Calu3 (cell line): ENCODE measurements around the gene NAA10. TPM values are rescaled to one million over a fixed set of nuclear protein-coding genes. Genes with fewer than 3 reads are reported as not detected.

Source experiments
- BruUV-seq: library from RNA; stranded (reverse); fragments of 400-500 nt; replicated peaks from 2 replicates; lab custom pipeline; 2021; lab: Mats Ljungman, UMichigan
- CTCF ChIA-PET: fragments of 300-600 bp; sonication (Branson Sonifier 250); formaldehyde crosslinking; loops from one replicate; lab custom pipeline; 2022; ENCODE audit warnings: antibody characterized with exemption; lab: Charles Lee
- DNase-seq: peaks from one replicate; pipeline ENCODE4 v3.0.0; 2022
- H3K27ac Mint-ChIP-seq: one replicate; pipeline ENCODE4 v1.8.0; 2022; ENCODE audit warnings: mixed read lengths; ENCODE audit not compliant: unreplicated experiment
- H3K27me3 Mint-ChIP-seq: one replicate; pipeline ENCODE4 v1.8.0; 2022; ENCODE audit warnings: mixed read lengths; ENCODE audit not compliant: unreplicated experiment
- H3K36me3 Mint-ChIP-seq: one replicate; pipeline ENCODE4 v1.8.0; 2022; ENCODE audit warnings: mild to moderate bottlenecking, moderate library complexity, mixed read lengths; ENCODE audit not compliant: insufficient read depth, unreplicated experiment
- H3K4me1 Mint-ChIP-seq: one replicate; pipeline ENCODE4 v1.8.0; 2022; ENCODE audit warnings: mild to moderate bottlenecking, low read depth, mixed read lengths; ENCODE audit not compliant: unreplicated experiment
- H3K4me3 Mint-ChIP-seq: one replicate; pipeline ENCODE4 v1.8.0; 2022; ENCODE audit warnings: mild to moderate bottlenecking, low read depth, moderate library complexity, mixed read lengths; ENCODE audit not compliant: unreplicated experiment
- H3K9me3 Mint-ChIP-seq: one replicate; pipeline ENCODE4 v1.8.0; 2022; ENCODE audit warnings: low read depth, mixed read lengths; ENCODE audit not compliant: unreplicated experiment
- CTCF ChIP-seq: fragments of 200-600 bp; IDR thresholded peaks from one replicate; pipeline ENCODE4 v1.8.0; 2022; ENCODE audit warnings: antibody characterized with exemption; ENCODE audit not compliant: unreplicated experiment
- intact Hi-C: fragments of 100-400 bp; cut with micrococcal nuclease; formaldehyde crosslinking; loops from one replicate; pipeline ENCODE4 v1.10.0; 2022; ENCODE audit not compliant: unreplicated experiment
- total RNA-seq: library from RNA; stranded (reverse); gene quantifications from 2 replicates; pipeline ENCODE4 v1.2.3, GENCODE V29; 2022

Gene NAA10
- total RNA-seq, 1 experiment from 2014 or later = 139 TPM

GRCh38 chrX:153926552-153926857 lies 8.3 kb downstream of the NAA10 start:
- CTCF ChIA-PET = interaction anchor here (1.1 kb wide), 1 partner anchor 21 kb away, joined by 4 read pairs; no protein-coding TSS in a partner anchor
- no TSS peak for BruUV-seq
- peaks cover 8% of the 10 kb centered on the region for H3K4me1 Mint-ChIP-seq
- intact Hi-C loops = no loop called here
- peaks cover 33% of the 10 kb centered on the region for H3K36me3 Mint-ChIP-seq
- peaks cover 14% of the 10 kb centered on the region for H3K27me3 Mint-ChIP-seq
- no peak for TF ChIP-seq CTCF
- peak overlapping the region; percentile 70 for H3K4me3 Mint-ChIP-seq
- no peak for DNase-seq
- H3K9me3 Mint-ChIP-seq = no peaks in the 10 kb centered on the region
- H3K27ac Mint-ChIP-seq = no peak overlapping the region

GRCh38 chrX:153925739-153926551 lies 8.9 kb downstream of the NAA10 start, which contains the start of gene ARHGAP4:
TSS of gene ARHGAP4 (minus strand) at chrX:153926264. CDS start at chrX:153926202, 62 bp downstream.
- no peak for DNase-seq
- no TSS peak for BruUV-seq
- peaks cover 8% of the 10 kb centered on the region for H3K4me1 Mint-ChIP-seq
- H3K27me3 Mint-ChIP-seq = peaks cover 17% of the 10 kb centered on the region
- peak within 1 kb of the TSS; percentile 45 for H3K27ac Mint-ChIP-seq
- H3K4me3 Mint-ChIP-seq = peak within 1 kb of the TSS; percentile 70
- TF ChIP-seq CTCF = no peak
- peaks cover 28% of the 10 kb centered on the region for H3K36me3 Mint-ChIP-seq
- H3K9me3 Mint-ChIP-seq = no peaks in the 10 kb centered on the region
- CTCF ChIA-PET = interaction anchor here (1.1 kb wide), 1 partner anchor 21 kb away, joined by 4 read pairs; no protein-coding TSS in a partner anchor
- intact Hi-C loops = no loop called here

GRCh38 chrX:153925387-153925738 lies 9.5 kb downstream of the NAA10 start:
- H3K27me3 Mint-ChIP-seq = peaks cover 23% of the 10 kb centered on the region
- intact Hi-C loops = no loop called here
- BruUV-seq = no TSS peak
- no peak for DNase-seq
- H3K36me3 Mint-ChIP-seq = peaks cover 24% of the 10 kb centered on the region
- no peak overlapping the region for H3K4me3 Mint-ChIP-seq
- no peak for TF ChIP-seq CTCF
- CTCF ChIA-PET = no interaction called here
- H3K4me1 Mint-ChIP-seq = peaks cover 8% of the 10 kb centered on the region
- no peaks in the 10 kb centered on the region for H3K9me3 Mint-ChIP-seq
- H3K27ac Mint-ChIP-seq = peak overlapping the region; percentile 45

- no peak for DNase-seq
- H3K9me3 Mint-ChIP-seq = no peaks in the 10 kb centered on the region
- peaks cover 24% of the 10 kb centered on the region for H3K36me3 Mint-ChIP-seq
- BruUV-seq = no TSS peak
- H3K27me3 Mint-ChIP-seq = peaks cover 33% of the 10 kb centered on the region
- H3K4me3 Mint-ChIP-seq = no peak overlapping the region
- CTCF ChIA-PET = interaction anchor here (0.6 to 2.5 kb wide), 2 partner anchors 9 to 24 kb away, joined by 3 to 12 read pairs; no protein-coding TSS in a partner anchor
- peaks cover 8% of the 10 kb centered on the region for H3K4me1 Mint-ChIP-seq
- intact Hi-C loops = no loop called here
- no peak for TF ChIP-seq CTCF
- no peak overlapping the region for H3K27ac Mint-ChIP-seq
Measured at GRCh38 chrX:153924149-153924861, 10.5 kb downstream of the NAA10 start.
